ENCODE measurements around the gene SFMBT1. TPM values are rescaled to one million over a fixed set of nuclear protein-coding genes. Genes with fewer than 3 reads are reported as not detected.

SFMBT1 gene
- total and polyA plus RNA-seq, 9 of the 15 experiments (the other 6 are each of a cell fraction or from before 2014, with no cell fraction given): 0.76 to 6.6 (median 3.6) TPM

DNA sequence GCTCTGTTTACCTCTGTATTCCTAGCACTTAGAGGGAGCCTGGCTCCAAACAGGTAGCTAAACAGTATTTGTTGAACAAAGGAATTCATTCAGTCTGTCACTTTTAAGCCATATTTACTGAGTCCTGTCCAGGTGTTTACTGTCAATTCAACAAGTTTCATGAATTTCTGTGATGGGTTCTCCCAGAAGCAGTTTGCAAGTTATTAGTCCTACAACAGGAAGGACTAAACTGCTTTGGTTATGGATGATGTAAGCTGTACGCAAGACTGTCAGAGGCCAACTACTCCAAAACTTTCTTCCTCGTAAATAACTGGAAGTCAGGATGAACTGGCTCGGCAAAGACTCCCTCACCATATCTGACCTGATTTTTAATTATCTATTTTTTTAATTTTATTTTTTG is 173.6 kb downstream of the SFMBT1 start (continued):
- TF ChIP-seq, protein P1, sequence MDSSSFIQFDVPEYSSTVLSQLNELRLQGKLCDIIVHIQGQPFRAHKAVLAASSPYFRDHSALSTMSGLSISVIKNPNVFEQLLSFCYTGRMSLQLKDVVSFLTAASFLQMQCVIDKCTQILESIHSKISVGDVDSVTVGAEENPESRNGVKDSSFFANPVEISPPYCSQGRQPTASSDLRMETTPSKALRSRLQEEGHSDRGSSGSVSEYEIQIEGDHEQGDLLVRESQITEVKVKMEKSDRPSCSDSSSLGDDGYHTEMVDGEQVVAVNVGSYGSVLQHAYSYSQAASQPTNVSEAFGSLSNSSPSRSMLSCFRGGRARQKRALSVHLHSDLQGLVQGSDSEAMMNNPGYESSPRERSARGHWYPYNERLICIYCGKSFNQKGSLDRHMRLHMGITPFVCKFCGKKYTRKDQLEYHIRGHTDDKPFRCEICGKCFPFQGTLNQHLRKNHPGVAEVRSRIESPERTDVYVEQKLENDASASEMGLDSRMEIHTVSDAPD (CRISPR knock-in tag; IDR thresholded peaks at IDR 0.05): no peak
- TF ChIP-seq ZNF253 (CRISPR knock-in tag; conservative IDR thresholded peaks at IDR 0.05) (no peak), NCOR1 (IDR thresholded peaks at IDR 0.05) (no peak)

DNA sequence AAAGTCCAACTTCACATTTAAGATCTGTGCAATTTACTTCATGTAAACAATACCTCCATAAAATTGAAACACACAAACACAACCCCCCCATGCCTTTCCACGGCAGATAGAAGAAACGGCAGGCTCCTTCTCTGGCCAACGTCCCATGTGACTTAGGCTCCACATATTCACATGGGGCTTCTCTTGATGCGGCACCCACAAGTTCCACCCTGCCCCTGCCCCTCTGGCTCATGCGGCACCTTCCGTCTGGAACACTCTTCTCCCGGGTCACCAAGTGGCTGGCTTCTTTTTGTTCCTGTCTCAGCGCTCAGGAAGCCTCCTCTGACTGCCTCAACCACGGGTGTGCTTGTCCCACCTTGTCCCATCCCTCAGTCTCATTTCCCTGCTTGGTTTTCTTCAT is 174.1 kb downstream of the SFMBT1 start:
- no peak overlapping the region for H3K4me2 ChIP-seq (ENCODE audit: insufficient read depth, low read length)
- WGBS (ENCODE audit: insufficient coverage, low coverage, missing lambda C conversion rate): 55% methylated on average over 8 of the region's 9 CpGs
- intact Hi-C loops (cut with micrococcal nuclease): no loop called here
- ATAC-seq (peak; percentile 7; the same call in 1 of the 3 replicates), FAIRE-seq (no peak), DNase-seq (ENCODE audit: extremely low read depth in 1 of 4, low spot score in 3 of 4) (no peak)
- CTCF ChIA-PET (ENCODE audit: low intra/inter-chr PET ratio): no interaction called here
- H3K9me1 ChIP-seq (ENCODE audit: control insufficient read depth, insufficient read depth, low read length): no peaks in the 10 kb centered on the region
- no peaks in the 10 kb centered on the region for H3K36me3 ChIP-seq (ENCODE audit: control insufficient read depth, insufficient read depth, low read length)
- H3K4me1 ChIP-seq (replicated peaks in 1 of 2; ENCODE audit: control insufficient read depth in 2 of 2, insufficient read depth in 2 of 2, low read length in 2 of 2): peaks cover 10 to 36% of the 10 kb centered on the region in 2 experiments
- H3K79me2 ChIP-seq (ENCODE audit: control insufficient read depth, insufficient read depth, low read length): no peaks in the 10 kb centered on the region
- no TSS peak for BruUV-seq (replicated peaks)
- TF ChIP-seq NFIC (IDR thresholded peaks at IDR 0.05): no peak
- peak; percentile 54; the same call in 1 of the 2 replicates for TF ChIP-seq ZNF584 (CRISPR knock-in tag; IDR thresholded peaks at IDR 0.05; ENCODE audit: low read depth)
- TF ChIP-seq XRCC5 (IDR thresholded peaks at IDR 0.05; ENCODE audit: low read depth, low read length): no peak
- TF ChIP-seq FOXJ2 (tag; IDR thresholded peaks at IDR 0.05): no peak
- TF ChIP-seq DNMT1 (IDR thresholded peaks at IDR 0.05): no peak
- TF ChIP-seq PTTG1 (tag; IDR thresholded peaks at IDR 0.05; ENCODE audit: low read depth): no peak
- TF ChIP-seq SETDB1 (IDR thresholded peaks at IDR 0.05; ENCODE audit: low read length): no peak
- TF ChIP-seq, protein P2, sequence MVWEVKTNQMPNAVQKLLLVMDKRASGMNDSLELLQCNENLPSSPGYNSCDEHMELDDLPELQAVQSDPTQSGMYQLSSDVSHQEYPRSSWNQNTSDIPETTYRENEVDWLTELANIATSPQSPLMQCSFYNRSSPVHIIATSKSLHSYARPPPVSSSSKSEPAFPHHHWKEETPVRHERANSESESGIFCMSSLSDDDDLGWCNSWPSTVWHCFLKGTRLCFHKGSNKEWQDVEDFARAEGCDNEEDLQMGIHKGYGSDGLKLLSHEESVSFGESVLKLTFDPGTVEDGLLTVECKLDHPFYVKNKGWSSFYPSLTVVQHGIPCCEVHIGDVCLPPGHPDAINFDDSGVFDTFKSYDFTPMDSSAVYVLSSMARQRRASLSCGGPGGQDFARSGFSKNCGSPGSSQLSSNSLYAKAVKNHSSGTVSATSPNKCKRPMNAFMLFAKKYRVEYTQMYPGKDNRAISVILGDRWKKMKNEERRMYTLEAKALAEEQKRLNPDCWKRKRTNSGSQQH (CRISPR knock-in tag; IDR thresholded peaks at IDR 0.05): no peak
- peak; percentile 68; the same call in 1 of the 2 replicates for TF ChIP-seq ZNF175 (CRISPR knock-in tag; IDR thresholded peaks at IDR 0.05; ENCODE audit: low read depth)
- TF ChIP-seq HNRNPL (IDR thresholded peaks at IDR 0.05; ENCODE audit: low read depth, low read length): no peak
- no peak for TF ChIP-seq PHTF2 (CRISPR knock-in tag; IDR thresholded peaks at IDR 0.05)
- no peak overlapping the region for H3K9ac ChIP-seq (ENCODE audit: insufficient read depth in 1 of 2, low read depth in 2 of 2, low read length in 2 of 2)
- no peaks in the 10 kb centered on the region for H4K20me1 ChIP-seq (replicated peaks; ENCODE audit: control insufficient read depth, insufficient read depth, low read length)
- H3K4me3 ChIP-seq: no peak overlapping the region
- in situ Hi-C loops (cut with MboI): no loop called here
- no peak overlapping the region for H2AFZ ChIP-seq (ENCODE audit: low read depth, low read length)
- no peak overlapping the region; the same call in 2 of the 3 replicates for H3K27ac ChIP-seq (ENCODE audit: extremely low read depth, low read depth, low read length)
- POLR2A ChIA-PET: no interaction called here
- no peaks in the 10 kb centered on the region for H3K9me3 ChIP-seq (replicated peaks; ENCODE audit: control insufficient read depth, insufficient read depth, low read depth, low read length)
- no peaks in the 10 kb centered on the region for H3K27me3 ChIP-seq (ENCODE audit: control insufficient read depth in 2 of 2, insufficient read depth in 2 of 2, low read length in 2 of 2)

Data from K562 (cell line).